HuH-7 (cell line): ENCODE measurements around the gene SPIB.
"Not testable (repeated sequence)": the region's sequence is repeated elsewhere in the genome, so short reads cannot be mapped to it uniquely, and the experiment has no call there.

ENCODE experiments used
- DNase-seq: peaks from one replicate; pipeline ENCODE4 v3.0.0; 2011; ENCODE audit warnings: low spot score

SPIB gene

DNA sequence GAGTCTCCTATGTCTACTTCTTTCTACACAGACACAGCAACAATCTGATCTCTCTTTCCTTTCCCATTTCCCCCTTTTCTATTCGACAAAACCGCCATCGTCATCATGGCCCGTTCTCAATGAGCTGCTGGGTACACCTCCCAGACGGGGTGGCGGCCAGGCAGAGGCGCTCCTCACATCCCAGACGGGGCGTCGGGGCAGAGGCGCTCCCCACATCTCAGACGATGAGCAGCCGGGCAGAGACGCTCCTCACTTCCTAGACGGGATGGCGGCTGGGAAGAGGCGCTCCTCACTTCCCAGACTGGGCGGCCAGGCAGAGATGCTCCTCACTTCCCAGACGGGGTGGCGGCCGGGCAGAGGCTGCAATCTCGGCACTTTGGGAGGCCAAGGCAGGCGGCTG, 27.8 kb upstream of the SPIB start:
- not testable (repeated sequence) for DNase-seq

DNA sequence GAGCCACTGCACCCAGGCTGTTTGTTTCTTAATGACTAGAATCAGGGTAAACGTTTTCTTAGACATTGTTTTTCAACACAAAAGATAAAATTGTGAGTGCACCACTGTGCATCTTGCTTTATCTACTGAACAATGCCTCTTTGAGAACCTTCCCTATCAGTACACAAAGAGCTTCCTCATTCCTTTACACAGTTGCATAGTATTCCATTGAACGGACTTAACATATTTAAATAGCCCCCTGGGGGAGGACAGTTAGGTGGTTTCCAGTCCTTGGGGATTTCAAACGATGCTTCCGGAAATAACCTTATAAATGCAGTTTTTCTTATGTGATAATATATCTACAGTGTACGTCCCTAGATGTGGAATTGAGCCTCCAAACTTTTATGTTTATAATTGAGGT, 26.0 kb upstream of the SPIB start:
- no peak for DNase-seq

DNA sequence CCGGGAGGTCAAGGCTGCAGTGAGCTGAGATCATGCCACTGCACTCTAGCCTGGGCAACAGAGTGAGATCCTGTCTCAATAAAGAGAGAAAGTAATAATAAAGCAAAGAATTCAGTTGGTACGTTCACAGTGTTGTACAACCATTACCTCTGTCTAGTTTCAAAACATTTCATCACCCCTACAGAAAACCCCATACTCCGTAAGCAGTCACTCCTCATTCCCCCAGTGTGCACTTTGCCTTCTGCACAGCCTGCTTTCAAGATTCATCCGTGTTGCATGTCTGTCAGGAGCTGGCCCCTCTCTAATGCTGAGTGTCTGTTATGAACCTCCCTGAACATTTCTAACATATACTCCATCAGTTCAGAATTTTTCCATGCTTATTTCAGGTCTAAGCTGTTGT, 25.1 kb upstream of the SPIB start:
- no peak for DNase-seq

DNA sequence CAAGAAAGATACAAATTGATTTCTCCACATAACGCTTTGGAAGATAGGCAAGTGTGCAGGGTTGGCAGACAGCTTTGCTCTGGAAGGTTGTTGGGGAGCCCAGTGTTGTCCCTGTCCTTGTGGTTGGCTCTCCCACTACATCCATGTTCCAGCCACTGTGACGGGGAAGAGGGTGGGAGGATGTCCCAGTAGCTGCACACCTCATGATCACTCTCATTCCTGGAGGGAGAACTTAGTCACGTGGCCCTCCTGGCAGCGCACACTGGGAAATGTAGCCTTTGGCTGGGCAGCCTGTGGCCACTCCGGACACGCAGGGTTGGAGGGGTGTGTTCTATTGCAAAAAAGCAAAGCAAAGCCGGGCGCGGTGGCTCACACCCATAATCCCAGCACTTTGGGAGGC, 24.7 kb upstream of the SPIB start:
- no peak for DNase-seq

DNA sequence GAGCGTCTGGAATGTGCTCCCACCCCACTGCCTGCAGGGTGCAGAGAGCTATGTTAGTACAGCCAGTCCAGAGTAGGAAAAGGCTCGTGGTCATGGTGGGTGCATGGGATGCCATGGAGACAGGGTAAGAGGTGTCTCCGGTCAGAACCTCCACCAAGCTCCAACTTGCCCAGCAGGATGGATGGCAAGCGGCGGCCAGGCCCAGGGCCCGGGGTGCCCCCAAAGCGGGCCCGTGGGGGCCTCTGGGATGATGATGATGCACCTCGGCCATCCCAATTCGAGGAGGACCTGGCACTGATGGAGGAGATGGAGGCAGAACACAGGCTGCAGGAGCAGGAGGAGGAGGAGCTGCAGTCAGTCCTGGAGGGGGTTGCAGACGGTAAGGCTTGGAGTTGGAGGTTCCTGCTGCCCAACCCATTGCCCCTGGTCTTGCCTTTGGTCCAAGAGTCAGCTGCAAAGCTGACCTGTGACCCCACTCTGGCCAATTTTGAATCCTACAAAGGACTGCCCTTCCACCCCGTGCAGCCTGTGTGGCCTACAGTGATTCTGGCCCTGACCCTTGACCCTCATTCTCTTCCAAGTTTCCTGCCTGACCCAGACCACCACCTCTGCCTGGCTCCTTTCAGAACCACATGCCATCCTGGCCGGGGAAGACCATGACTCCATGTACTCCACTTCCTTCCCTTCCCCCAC, 19.9 kb upstream of the SPIB start:
- DNase-seq = no peak

DNA sequence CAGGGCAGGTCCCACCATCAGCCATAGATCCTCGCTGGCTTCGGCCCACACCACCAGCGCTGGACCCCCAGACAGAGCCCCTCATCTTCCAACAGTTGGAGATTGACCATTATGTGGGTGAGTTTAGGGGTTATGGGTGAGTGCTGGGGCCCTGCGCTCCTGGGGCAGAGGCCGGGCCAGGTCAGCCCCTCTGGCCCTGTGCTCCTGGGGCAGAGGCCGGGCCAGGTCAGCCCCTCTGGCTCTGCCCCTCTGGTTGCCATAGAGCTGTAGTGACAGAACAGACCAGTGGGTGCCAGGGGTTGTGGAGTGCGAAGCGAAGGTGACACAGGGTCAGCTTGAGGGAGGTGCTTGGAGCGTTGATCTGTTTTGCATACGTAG, 19.4 kb upstream of the SPIB start:
- no peak for DNase-seq

DNA sequence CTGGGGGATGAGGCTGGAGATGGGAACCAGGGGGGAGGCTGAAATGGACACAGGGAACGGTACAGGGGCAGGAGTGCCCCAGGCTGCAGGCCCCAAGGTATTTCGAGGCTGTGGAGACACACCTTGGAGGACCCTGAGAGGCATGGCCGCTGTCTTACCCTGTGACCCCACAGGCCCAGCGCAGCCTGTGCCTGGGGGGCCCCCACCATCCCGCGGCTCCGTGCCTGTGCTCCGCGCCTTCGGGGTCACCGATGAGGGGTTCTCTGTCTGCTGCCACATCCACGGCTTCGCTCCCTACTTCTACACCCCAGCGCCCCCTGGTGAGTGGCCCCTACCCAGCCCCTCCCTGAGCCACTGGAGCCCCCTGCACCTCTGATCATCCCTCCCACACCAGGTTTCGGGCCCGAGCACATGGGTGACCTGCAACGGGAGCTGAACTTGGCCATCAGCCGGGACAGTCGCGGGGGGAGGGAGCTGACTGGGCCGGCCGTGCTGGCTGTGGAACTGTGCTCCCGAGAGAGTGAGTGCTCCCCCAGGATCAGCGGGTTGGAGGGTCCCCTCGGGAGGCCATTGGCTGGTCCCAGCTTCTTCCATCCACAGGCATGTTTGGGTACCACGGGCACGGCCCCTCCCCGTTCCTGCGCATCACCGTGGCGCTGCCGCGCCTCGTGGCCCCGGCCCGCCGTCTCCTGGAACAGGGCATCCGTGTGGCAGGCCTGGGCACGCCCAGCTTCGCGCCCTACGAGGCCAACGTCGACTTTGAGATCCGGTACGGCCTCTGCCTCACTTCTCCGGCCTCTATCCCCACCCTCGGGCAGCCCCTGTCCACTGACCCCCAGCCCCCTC, 16.9 kb upstream of the SPIB start:
- no peak for DNase-seq

DNA sequence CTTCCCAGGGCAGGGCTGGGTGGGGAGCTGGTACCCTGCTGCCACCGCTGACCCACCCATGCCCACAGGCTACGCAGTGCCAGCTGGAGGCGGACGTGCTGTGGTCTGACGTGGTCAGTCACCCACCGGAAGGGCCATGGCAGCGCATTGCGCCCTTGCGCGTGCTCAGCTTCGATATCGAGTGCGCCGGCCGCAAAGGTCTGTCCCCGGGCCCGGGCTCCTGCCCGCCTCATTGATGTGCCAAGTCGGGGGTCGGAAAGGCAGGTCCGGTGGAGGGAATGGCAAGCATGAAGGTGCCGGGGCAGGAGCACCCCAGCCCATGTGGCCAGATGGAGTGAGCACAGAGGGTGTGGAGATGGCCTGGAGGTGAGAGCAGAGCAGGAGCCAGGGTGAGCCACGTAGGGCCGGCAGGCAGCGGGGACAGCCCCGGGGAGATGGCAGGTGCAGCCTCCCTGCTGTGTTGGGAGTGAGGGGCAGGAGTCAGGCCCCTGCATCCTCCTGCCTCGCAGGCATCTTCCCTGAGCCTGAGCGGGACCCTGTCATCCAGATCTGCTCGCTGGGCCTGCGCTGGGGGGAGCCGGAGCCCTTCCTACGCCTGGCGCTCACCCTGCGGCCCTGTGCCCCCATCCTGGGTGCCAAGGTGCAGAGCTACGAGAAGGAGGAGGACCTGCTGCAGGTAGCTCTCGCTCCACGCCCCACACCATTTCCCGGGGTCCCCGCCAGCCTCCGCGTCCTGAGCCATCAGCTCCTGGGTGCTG, 16.0 kb upstream of the SPIB start:
- DNase-seq = no peak

DNA sequence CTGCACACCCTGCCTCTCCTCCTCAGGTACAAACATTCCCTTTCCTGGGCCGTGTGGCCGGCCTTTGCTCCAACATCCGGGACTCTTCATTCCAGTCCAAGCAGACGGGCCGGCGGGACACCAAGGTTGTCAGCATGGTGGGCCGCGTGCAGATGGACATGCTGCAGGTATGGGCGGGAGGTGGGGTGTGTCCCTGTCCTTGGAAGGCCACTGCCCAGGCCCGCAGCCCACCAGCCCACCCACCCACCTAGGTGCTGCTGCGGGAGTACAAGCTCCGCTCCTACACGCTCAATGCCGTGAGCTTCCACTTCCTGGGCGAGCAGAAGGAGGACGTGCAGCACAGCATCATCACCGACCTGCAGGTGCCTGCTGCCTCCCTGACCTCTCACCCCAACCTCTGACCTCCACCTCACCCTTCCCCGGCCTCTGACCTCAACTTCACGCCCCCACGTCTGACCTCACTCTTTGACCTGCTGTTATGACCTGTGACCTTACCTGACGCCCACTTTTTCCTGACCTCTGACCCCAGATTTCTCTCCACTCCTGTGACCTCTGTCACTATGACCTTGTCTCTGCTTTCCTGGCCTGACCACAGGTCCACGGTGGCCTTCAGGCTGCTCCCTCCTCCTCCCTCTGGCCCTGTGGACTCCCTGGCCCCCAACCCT, 12.4 kb upstream of the SPIB start:
- DNase-seq = no peak

DNA sequence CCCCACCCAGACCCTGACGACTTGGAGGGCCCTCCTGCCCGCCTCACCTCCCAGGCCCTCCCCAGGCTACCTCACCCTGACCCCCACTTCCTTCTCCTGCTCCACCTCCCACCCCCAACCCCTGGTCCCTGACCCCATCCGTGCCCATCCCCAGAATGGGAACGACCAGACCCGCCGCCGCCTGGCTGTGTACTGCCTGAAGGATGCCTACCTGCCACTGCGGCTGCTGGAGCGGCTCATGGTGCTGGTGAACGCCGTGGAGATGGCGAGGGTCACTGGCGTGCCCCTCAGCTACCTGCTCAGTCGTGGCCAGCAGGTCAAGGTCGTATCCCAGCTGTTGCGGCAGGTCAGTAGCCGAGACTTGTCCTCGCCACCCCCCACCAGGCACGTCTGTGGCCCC, 11.9 kb upstream of the SPIB start:
- no peak for DNase-seq

DNA sequence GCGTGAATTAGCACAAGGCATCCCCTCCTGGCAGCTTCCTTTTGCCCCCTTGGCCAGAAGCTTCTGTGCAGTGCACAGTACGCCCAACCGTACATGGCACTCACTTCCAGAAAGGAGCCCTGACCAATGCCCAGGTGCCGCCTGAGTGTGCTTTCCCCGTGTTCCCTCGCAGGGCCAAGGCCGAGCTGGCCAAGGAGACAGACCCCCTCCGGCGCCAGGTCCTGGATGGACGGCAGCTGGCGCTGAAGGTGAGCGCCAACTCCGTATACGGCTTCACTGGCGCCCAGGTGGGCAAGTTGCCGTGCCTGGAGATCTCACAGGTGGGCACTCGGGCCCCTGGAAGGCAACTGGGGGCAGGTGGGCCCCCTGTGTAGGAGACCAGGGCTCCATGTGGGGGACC, 9.4 kb upstream of the SPIB start:
- no peak for DNase-seq

DNA sequence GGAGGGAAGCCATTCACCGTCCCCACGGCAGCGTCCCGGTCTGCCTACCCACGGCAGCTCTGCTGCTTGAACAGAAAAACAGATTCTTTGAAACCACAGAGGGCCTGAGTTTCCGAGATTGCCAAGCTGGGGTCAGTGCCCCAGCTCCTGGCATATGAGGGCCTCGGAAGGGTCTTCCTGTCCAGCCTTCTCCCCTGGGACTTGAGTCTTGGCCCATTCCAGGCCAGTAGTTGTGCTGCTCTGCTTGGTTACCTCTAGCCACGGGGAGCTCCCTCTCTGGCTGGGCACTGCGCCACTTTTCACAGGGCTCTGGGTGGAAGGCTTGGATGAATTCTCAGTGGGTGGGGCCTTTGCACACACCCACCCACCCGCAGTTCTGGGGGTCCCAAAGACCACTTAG, 8.6 kb upstream of the SPIB start:
- no peak for DNase-seq

DNA sequence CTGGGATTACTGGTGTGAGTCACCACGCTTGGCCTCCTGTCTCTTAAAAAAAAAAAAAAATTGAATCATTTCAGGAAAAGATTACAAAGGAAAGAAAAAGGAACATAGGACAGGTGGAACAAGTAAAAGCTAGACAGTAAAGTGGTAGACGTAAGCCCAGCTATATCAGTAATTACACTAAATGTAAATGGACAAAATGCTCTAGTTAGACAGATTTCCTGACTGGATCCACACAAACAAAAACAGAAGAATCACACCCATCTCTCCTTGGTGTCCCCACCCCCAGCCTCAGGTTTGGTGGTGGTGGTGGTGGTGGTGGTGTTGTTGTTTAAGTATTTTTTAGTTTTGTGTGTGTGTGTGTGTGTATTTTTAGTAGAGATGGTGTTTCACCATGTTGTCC, 6.3 kb upstream of the SPIB start:
- DNase-seq = no peak

DNA sequence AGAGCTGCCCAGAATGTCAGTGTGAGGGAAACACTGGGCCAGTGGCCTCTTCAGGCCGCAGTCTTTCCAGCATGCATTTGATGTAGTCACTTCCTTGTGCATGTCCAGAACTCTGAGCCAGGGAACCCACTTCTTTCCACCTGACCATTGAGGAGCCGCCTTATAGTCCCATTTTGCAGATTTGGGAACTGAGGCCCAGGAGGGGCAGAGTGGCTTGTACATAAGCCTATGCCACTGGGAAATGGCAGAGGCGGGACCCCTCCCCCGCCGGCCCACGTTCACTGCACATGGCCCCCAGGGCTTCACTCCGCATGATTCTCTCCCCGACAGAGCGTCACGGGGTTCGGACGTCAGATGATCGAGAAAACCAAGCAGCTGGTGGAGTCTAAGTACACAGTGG, 5.6 kb upstream of the SPIB start:
- DNase-seq = no peak

DNA sequence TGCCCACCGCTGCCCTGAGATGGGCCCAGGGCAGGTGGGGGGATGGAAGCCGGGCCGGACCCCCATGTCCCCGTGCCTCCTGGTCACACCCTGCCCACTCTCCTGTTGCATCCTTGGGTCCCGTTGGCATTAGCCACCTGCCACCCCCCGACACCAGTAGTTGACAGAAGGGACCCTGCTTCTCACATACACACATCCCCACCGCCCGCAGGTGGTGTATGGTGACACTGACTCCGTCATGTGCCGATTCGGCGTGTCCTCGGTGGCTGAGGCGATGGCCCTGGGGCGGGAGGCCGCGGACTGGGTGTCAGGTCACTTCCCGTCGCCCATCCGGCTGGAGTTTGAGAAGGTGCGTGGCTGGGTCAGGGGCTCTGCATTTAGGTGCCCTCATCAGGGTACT, 5.2 kb upstream of the SPIB start:
- no peak for DNase-seq

DNA sequence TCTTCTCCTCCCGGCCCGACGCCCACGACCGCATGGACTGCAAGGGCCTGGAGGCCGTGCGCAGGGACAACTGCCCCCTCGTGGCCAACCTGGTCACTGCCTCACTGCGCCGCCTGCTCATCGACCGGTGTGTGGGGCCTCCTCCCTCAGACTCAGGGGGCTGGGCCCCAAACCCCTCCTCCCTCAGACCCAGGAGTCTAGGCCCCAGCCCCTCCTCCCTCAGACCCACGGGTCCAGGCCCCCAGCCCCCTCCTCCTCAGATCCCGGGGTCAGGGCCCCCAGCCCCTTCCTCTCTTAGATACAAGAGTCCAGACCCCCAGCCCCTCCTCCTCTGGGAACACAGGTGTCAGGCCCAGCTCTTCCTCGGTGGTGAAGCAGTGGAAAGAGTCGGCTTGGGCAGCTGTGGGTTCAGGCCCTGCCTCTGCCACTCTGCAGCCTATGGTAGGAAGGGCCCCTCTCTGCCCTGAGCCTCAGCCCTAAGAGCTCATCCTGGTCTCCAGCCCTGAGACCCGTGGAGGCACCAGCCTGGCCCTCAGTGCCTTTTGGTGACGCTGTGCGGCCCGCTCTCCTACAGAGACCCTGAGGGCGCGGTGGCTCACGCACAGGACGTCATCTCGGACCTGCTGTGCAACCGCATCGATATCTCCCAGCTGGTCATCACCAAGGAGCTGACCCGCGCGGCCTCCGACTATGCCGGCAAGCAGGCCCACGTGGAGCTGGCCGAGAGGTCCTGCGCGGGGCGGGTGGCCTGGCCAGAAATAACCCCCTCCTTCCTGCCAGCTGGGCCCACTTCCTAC, 3.7 kb upstream of the SPIB start:
- peak; percentile 87 for DNase-seq

DNA sequence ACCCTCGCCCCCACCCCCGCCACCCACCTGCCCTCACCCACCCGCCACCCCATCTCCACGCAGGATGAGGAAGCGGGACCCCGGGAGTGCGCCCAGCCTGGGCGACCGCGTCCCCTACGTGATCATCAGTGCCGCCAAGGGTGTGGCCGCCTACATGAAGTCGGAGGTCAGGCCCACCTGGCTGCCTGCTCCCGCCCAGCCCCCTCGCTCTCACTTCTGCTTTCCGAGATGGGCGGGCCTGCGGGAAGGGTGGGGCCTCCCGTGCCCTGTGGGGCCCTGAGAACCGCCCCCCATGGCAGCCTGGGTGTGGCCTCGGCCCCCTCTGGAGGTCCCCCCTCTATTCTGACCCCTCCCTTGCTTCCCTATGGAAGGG, 3.1 kb upstream of the SPIB start:
- DNase-seq = no peak

DNA sequence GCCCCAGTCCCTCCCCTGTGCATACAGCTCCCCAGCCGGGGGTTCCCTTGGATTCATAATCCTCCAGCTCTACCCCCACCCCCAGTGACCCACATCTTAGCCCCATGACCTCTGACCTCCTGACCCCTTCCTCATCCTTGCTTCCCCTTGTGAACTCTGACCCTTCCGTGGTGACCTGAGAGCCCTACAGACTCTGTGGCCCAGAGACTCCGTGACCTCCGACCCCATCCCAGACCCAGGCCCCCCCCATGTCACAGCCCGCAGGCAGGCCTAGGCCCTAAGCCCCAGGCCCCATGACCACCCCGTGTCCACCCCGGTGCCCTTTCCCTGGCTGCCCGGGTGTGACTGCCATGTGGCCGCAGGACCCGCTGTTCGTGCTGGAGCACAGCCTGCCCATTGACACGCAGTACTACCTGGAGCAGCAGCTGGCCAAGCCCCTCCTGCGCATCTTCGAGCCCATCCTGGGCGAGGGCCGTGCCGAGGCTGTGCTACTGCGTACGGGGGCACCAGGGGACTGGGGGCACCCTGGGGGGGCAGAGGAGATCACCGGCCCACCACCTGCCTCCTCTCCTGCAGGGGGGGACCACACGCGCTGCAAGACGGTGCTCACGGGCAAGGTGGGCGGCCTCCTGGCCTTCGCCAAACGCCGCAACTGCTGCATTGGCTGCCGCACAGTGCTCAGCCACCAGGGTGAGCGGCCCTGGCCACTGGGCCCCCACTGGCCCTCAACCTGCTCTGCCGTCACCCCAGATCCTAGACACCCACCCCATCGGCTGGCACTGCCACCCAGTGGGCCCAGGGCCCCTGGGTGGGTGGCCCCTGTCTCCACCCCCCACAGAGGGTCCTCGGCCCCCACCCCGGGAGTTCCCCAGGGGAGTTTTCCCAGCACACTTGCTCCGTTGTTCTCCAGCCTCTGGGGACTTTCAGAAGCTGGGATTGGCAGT, 2.4 kb upstream of the SPIB start:
- no peak for DNase-seq

DNA sequence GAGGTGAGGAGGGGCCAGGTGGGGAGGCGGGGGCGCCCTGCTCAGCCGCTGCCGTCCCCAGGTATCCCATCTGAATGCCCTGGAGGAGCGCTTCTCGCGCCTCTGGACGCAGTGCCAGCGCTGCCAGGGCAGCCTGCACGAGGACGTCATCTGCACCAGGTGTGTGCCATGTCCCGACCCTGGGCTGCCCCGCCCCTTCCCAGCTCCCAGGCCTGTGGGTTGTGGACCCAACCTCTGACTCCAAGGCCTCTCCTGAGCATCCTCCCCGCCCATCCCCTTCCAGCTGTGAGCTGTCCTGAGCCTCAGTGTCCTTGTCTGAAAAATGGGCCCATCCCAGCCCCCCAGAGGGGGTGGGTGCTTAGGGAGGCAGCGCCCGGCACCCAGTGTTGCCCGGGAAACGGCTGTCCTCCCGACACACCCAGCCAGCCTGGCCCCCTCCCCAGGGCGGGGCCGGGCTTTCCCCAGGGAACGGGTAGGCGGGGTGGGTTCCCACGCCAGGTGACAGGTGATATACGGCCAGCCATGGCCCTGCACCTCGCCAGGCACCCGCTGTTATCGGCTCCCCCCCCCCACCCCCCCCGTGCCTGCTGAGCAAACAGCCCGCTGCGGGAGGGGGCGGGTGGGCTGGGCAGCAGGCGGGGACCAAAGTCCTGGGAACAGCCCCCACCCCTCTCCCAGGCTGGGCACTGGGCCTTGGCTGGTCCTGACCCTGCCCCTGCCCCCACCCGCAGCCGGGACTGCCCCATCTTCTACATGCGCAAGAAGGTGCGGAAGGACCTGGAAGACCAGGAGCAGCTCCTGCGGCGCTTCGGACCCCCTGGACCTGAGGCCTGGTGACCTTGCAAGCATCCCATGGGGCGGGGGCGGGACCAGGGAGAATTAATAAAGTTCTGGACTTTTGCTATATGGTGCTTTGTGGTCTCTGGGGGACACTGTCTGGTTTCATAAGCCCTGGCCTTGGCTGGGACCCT, 1.3 kb upstream of the SPIB start:
- no peak for DNase-seq
